Measurements from ENCODE around the gene RPRM.

GRCh38 chr2:153464395-153464794 lies 14.2 kb downstream of the RPRM start:
- TF ChIP-seq, protein P1, sequence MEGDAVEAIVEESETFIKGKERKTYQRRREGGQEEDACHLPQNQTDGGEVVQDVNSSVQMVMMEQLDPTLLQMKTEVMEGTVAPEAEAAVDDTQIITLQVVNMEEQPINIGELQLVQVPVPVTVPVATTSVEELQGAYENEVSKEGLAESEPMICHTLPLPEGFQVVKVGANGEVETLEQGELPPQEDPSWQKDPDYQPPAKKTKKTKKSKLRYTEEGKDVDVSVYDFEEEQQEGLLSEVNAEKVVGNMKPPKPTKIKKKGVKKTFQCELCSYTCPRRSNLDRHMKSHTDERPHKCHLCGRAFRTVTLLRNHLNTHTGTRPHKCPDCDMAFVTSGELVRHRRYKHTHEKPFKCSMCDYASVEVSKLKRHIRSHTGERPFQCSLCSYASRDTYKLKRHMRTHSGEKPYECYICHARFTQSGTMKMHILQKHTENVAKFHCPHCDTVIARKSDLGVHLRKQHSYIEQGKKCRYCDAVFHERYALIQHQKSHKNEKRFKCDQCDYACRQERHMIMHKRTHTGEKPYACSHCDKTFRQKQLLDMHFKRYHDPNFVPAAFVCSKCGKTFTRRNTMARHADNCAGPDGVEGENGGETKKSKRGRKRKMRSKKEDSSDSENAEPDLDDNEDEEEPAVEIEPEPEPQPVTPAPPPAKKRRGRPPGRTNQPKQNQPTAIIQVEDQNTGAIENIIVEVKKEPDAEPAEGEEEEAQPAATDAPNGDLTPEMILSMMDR (conservative IDR thresholded peaks at IDR 0.05; ENCODE audit: low read length): no peak
- no peak for TF ChIP-seq EZH2phosphoT487 (IDR thresholded peaks at IDR 0.05; ENCODE audit: borderline replicate concordance, low read depth, low read length)

Measured in OCI-LY7 (cell line).